ENCODE data around the gene CUL2.
"Not testable (repeated sequence)": the region's sequence is repeated elsewhere in the genome, so short reads cannot be mapped to it uniquely, and the experiment has no call there.

CUL2 gene

DNA sequence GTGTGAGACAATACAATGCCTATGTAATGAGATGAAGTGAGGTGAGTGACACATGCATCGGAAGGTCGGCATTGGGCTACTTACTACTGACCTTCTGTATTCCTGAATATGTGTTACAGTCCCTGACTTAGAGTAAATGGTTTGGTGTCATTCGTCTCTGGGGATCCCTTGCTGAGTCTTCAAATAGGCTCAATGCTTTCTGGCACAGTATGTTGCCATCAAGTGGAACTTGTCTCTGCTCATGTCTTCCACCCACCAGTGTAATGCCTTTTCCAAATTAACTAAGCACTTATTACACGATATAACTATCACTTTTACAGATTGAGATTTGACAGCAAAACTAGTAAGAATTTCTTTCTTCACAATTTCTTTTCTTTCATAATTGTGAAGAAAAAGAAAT lies 10.9 kb downstream of the CUL2 start:
- no peak for DNase-seq

DNA sequence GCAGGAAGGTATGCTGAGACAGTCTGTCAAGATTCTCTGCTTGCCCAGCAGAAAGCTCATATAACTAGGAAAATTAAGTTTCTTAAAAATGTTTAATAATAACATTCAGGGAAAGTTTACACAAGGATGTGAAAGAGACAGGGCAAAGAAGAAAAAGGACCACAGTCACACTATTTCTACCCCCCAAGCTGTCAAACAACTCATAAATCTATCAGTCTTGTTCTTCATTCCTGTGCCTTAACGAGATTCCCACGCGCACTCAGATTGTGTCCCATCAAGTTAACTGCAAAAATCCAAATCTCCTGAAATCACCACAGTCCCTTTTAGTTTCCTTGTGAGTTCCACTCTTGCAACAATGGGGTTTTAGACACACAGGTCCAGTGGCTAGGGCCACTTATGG lies 14.9 kb downstream of the CUL2 start:
- no peak for DNase-seq

DNA sequence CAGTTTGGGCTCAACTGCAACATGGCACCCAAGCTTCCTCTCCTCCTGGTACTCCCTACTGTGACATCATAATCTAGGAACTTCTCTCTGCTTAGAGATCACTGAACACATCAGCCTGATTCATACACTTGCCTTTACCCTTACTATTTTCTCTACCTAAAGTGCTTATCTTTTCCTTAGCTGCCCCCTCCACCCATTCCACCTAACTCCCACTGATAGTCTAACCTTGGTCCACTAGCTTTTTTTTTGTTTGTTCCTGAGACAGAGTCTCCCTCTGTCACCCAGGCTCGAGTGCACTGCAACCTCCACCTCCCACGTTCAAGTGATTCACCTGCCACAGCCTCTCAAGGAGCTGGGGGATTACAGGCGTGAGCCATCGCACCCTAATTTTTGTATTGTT lies 15.9 kb downstream of the CUL2 start:
- no peak for DNase-seq

DNA sequence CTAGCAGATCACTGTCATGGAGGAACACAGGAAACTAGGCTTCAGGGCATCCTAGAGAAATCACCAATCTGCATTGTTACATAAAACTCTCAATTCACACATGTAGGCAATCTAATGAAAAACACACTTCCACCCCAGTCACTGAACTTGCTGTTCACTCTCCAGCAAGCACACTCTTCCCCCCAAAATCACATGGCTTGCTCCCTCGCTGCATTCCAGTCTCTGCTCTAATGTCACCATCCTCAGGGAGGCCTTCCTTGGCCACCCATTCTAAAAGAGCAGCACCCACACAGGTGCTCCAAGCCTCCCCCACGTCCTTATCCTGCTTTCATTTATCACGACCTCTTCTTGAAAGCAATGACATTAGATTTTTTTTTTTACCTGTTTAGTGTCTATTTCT lies 19.6 kb downstream of the CUL2 start:
- no peak for DNase-seq

DNA sequence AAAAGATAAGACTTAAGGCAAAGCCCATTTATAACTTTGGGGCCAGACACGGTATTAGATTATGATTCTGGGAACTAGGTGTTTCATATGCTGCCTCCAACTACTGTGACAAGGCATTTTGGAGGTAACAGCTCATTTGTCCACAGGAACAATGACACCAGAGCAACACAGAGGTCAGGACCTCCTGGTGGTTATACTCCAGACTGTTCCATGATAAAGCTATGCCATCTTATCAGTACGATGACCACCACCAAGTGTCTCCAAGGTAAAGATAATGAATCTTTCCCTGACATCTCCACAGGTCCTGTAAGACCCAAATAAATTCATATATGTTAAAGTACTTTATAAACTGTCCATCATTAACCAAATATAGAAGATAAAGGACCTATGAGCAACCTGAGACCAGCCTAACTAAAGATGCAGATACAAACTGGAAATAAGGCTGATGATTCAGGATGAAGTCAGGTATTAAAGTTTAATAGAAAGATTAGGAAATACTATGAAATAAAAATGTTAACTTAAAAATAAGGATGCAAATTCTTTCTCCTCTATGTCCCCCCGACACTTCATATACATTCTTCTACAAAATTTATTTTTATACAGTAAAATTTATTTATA lies 26.2 kb downstream of the CUL2 start:
- DNase-seq: no peak

DNA sequence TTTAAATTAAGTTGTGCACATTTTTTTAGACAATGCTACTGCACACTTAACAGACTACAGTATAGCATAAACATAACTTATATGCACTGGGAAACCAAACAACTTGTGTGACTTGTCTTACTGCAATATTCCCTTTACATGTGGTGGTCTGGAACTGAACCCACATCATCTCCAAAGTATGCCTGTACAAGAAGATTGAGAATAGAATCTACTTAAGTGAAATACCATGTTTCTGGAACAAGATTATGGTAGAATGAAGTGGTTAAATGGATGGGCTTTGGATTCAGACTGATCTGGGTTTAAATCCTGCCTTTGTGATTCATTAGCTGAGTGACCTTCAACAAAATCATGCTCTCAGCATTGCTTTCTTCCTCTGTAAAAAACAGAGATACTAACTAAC lies 30.7 kb downstream of the CUL2 start:
- DNase-seq: no peak

DNA sequence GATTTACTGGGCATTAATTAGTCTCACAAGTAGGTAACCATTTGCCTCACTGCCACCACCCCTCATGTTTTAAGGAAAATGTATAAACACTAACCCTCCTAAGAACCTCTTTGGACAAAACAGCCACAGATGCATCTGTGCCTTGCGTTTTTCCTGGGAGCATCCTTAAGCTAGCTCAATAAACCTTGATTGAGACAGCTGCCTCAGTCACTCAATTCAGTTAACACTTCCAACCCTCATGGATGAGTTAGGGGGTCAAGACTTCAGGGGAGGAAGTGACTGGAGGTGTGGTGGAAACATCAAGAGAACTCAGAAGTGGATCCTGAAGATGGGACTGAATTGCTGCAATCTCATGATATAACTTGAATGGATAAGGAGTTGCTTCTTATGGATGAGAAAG lies 31.5 kb downstream of the CUL2 start:
- DNase-seq: no peak

DNA sequence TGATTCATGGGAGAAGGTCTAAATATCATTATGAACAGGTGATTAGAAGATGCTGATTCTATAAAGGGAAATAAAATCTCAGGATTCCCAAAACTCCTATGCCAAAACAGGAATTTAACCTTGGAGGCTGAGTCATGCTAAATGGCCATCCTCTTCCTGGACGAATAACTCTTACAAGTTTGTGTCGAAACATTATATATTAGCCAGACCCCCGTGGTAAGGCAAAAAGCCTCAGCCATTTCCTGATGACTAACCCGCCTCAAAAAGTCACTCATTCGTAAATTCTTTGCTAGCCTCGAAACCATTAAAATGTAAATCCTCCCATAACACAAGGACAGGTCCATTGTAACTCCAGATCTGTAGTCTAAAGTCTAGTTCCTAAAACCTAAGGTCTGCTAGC lies 32.0 kb downstream of the CUL2 start:
- no peak for DNase-seq

DNA sequence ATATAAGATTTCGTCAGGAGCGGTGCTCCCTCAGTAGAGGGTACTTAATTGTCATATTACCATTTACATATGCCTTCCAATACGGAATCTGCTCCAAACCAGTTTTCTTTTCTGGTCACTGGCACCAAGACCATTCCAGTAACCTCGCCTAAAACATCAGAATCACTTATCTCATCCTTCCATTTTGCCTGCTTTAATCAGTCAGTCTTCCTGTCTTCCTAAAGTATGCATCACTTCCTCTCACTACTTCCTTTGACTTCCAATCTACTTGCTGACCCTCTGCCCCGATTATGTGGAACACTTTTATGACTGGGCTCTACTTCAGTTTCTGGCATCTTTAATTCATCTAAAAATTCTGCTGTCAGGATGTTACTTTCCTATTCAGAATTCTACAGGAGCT lies 33.5 kb downstream of the CUL2 start:
- DNase-seq: no peak

DNA sequence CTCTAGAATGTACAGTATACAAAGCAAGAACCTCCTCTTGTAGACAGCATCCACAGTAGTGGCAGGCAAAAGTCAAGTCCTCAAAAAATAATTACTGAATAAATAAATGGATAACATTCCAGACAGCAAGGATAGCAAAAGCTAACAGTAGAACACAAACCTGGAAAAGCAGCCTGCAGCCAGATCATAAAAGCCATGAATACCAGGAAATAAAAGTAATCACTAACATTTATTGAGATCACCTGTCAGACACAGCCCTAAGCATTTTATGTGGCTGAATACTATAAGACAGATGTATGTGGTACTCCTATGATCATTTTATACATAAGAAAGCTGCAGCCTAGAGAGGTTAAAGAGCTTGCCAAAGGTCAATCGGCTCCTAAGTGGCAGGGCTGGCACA lies 34.0 kb downstream of the CUL2 start:
- no peak for DNase-seq

DNA sequence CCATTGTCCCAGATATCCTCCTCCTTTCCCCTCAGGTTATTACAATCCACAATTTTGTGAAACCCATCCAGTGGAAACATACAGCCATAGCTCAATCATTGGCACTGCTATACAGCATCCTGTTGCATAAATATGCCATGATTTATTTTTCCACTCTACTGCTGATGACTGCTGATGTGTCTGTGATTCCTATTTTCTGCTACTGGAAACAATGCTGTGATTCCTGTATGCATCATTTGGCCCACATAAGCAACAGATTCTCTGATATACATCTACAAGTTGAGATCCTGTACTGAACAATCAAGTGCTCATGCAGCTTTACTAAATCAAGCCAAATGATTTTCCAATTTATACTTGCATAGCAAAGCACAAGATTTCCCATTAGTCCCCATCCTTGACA lies 39.6 kb downstream of the CUL2 start:
- no peak for DNase-seq

DNA sequence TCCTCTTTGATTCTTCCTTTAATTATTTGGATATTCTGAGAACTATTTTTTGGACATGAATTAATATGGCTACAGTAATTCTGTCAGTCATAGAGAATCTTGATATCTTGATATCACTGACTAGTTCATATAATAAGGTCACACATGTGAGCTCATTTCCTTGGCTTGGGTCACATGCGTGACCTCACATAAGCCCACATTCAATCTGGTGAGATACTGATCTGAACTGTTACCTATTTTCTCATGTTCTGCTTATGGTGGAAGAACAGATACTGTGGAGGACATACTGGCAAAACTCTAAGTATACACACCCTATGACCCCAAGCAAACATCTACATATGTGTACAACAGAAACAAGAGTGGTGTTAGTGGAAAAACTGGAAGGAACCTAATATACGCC lies 44.1 kb downstream of the CUL2 start:
- DNase-seq: no peak

DNA sequence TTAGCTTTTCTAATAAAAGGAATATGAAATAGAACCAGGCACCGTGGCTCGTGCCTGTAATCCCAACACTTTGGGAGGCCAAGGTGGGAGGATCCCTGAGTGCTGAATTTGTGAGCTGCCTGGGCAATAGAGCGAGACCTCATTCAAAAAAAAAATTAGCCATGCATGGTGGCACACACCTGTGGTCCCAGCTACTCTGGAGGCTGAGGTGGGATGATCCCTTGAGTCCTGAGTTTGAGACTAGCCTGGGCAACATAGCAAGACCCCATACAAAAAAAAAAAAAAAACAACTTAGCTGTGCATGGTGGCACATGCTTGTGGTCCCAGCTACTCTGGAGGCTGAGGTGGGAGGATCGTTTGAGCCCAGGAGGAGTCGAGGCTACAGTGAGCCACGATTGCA lies 44.9 kb downstream of the CUL2 start:
- not testable (repeated sequence) for DNase-seq

DNA sequence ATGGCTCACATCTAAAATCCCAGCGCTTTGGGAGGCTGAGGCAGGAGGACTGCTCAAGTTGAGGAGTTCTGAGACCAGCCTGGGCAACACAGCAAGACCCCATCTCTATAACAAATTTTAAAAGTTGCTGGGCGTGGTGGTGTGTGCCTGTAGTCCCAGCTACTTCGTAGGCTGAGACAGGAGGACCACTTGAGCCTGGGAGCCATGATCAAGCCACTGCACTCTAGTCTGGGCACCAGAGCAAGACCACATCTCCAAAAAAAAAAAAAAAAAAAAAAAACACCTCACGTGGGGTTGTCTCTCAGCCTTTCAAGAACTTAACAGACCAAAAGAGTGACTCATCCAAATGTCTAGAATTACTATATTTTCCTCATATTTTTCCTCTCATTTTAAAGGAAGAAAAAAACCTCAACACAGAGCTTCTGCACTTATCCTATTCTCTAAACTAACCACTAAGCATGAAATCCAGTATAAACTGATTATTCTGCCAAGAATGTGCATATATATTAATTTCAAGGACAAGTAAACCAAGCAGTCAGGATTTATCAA lies 46.3 kb downstream of the CUL2 start:
- DNase-seq: no peak

DNA sequence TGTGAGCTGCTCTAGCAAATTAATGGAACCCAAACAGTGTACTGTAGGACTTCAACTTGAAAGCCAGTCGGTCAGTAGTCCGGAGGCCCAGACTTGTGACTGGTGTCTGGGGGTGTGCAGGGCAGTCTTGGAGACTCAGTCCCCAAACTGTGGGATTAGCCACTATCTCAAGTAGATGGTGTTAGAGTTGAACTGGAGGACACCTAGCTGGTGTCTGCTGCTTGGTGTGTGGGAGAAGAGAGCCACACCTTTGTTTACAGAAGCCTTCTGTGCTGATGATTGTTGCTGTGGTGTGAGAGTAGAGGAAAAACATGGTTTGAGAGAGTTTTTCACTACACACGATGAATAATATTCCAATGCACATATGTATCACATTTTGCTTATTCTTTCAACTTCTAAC lies 47.4 kb downstream of the CUL2 start:
- DNase-seq: no peak

DNA sequence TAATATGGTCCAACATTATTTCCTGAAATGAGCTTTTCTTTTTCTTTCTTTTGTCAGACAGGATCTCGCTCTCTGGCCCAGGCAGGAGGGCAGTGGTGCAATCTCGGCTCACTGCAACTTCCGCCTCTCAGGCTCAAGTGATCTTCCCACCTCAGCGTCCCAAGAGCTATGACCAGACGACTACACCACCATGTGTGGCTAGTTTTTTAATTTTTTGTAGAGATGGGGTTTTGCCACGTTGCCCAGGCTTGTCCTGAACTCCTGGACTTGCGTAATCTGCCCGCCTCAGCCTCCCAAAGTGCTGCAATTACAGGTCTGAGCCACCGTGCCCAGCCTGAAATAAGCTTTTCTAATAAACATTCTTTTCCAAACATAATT lies 48.6 kb downstream of the CUL2 start:
- no peak for DNase-seq

DNA sequence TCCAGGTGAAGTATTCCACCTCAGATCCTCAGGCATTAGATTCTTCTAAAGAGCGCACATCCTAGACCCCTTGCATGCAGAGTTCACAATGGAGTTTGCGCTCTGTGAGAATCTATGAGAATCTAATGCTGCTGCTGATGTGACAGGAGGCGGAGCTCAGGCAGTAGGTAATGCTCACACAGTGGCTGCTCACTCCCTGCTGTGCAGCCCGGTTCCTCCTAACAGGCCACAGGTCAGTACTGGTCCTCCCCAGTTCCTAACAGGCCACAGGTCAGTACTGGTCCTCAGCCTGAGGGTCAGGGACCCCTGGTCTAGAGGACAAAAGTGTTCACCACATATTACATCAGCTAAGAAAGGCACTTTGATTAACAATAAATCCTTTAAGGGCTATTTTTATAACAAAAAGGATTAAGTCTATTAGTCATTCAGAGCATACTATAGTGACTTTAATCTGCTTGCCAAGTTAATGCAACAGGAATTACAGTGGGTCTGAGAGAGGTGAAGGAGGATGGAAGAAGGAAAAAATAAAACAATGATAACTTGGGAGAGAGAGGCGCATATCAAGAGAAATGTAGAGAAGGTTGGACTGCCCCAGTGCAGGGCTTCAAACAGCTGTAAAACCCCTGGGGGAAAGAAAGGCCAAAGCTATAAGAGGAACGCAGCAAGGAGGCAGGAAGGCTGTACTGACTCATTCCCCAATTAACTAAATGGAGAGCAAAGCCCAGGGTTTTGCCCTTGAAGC lies 49.2 kb downstream of the CUL2 start:
- no peak for DNase-seq

DNA sequence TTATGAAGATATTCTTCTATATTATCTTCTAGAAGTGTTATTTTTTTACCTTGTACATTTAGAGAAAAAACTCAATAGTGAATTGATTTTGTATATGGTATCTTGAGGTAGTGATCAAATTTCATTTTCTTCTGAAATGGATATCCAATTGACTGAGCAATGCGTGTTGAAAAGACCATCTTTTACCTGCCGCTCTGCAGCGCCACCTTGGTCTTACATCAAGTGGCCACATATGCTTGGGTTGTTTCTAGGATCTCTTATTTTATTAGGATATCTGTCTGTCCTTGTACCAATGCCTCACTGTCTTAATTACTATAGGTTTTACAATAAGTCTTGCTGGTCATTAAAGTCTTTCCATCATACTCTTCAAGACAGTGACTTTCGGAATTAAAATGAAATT lies 53.0 kb downstream of the CUL2 start:
- no peak for DNase-seq

DNA sequence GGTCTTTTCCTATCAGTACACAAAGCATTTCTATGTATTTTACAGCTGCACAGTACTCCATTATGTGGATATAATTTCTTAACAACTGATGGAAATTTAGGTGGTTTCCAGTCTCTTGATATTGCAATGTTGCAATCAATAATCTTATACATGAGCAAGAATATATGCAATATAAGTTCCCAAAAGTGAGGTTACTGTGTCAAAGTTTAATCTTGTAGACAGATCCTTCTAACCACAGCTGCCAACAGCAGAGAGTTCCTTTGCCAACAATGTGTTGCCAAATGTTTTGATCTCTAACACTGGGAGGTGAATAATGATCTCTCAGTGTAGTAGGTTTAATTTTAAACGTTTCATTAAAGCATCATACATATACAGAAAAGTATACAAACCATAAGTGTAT lies 54.5 kb downstream of the CUL2 start:
- no peak for DNase-seq

DNA sequence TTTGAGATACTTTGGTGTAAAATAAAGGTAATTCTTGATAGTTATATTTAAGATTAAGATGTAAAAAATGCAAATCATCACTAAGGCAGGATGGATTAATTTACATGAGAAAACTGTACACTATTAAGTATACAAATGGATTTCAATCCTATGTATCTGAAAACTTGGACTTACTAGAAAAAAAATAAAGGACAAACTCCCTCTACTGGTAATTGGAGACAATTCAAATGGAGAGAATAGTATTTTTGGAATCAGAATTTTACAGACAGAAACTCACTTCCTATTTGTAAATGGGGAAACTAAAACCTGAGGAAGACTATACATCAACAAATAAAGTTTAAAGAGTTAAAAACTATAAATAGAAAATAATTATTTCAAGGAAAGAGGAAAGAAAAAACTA lies 62.6 kb downstream of the CUL2 start:
- DNase-seq: no peak

DNA sequence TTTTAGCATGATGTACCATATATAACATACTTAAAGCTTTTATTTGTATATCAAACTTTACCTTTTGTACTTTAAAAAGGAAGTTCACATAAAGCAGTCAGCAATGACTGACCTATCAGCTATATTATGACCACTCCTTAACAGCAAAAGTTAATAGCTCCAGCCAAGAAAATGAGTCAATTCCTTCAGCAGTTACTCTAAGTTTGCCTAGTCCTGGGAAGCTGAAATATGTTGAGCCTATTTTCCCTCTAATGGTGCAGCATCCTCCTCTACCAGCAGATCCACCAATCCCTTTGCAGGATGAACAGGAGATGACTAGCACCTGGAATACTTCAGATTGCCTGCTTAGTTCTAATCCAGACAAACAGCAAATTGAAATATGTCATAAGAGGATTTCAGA lies 64.2 kb downstream of the CUL2 start:
- DNase-seq: no peak

DNA sequence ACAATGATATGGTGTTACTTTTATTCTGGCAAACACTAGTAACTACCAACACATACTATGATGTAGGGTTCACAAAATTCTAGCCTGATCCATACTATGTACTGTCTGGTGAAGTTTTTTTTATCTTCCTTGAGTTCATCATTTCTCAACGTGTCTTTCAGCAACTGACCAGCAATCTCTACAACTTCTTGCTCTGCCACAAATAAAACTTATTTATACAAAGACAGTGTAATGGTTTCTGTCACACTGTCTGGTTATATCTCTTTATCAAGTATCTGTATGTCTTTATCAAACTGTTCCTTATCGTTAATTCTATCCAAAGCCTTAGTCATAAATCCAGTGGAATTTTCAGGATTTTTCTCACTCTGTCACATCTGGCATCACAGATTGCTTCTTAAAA lies 69.7 kb downstream of the CUL2 start:
- no peak for DNase-seq

DNA sequence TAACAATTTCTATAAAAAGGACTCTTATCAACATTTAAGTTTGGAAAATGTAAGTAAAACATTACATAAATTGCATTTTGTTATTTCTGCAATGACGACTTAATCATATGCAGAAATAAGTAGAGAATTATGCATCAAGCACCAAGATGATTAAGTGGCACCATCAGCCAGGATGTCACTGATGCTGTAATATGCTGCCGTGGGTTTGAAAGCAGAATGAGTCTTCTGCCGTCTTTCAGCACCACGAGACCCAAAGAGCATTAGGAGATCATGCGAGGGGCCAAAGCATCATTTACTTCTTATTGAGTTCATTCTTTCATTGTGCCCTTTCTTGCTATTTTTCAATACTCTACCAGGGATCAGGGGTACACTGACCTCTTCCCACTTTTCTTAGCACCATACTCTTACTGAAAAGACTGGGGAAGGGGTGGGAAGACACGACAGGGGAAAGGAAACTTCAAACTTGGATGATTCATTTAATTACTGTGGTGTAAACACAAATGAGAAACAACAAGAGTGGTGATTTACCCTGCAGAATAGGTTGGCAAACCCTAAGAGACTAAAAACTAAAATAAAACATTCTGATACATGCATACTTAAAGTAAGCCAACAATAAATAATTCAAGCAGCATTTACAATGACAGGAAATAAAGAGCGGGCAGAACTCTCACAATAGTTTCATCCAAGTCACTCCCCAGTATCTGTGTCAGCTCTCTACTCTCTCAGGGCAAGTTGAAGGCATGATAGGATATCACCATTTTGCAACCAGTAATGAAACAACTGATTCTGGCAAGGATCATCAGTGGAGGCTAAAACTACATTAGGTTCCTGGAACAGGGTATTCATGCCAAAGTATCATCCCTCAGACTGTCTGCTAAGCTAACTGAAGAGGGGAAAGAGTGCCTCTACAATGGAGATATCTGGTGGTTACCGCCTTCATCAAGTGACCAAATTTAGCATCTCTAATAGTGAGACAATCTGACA lies 70.8 kb downstream of the CUL2 start:
- no peak for DNase-seq

DNA sequence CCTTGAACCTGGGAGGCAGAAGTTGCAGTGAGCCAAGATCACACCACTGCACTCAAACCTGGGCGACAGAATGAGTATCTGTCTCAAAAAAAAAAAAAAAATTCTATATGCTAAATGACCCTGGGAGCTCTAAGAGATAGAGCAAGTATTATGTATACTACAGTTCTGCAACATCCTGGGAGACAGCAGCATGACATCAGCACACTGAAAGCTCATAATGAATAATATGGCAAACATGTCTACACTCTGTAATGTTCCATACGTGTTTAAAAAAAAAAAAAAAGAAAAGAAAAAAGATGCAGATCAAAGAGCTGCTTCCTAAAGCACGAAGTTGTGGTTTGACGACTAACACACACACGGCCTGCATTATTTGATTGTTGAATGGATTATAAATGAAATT lies 72.5 kb downstream of the CUL2 start:
- no peak for DNase-seq

All from CD4-positive, alpha-beta T cell treated with Interferon gamma for 1 hour (primary cell).